Peyer's patch (tissue), 4 donors: ENCODE results near the gene GLB1L.
A peak's percentile ranks its signal among the peaks of the same experiment; 100 is the strongest.

Source experiments
- POLR2A ChIP-seq, 2 donors: fragments of 450-650 bp; IDR thresholded peaks; one replicate each; pipeline ENCODE4 v1.5.1; 2017; ENCODE audit warnings: antibody characterized with exemption in 2 of 2, mild to moderate bottlenecking in 2 of 2, moderate library complexity in 2 of 2
- TF ChIP-seq, protein P1 (sequence below), 6 experiments: fragments of 450-650 bp in 4 of 6; fragments of 200-600 bp in 2 of 6; sonication (generic) in 1 of 6; IDR thresholded peaks; one replicate each; pipeline ENCODE4 v1.5.1; 2017 to 2019; ENCODE audit warnings: antibody characterized with exemption in 6 of 6, mild to moderate bottlenecking in 3 of 6, moderate library complexity in 1 of 6

DNA sequence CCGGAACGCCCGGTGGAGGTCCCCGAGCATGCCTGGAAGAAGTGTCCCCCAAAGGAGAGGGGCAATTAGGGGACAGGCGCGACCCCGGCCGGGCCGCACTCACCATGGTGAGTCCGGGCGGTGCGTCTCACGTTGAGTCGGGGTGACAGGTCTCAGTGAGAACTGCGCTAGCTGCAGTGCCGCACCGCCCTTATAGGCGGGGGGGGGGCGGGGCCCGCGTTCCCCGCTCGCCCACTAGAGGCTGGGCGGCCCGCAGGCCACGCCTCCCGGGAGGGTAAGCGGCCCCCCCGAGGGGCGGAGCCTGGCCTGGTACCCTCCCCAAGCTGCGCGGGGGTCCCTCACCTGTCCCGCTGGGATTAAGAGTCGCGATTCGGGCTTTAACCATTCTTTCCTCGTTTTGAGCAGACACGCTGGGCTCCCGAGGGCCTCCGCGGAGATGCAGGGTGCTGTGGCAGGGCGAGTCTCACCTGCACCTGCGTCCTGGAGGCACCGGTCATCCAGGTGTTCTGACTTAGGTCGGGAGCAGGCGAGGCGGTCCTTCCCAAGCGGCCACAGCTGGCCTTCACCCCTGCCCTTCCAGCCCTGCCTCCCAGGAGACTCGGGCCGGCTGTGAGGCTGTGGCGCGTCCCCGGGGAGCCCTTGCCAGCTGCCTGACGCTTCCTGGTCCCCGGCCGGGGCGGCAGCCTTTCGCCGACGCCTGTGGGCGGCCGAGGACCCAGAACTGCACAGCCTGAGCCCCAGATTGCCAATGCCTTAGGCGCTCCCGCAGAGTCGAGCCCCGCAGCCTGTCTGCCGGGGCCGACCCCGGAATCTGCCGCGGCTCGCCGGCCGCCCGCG, 8.7 kb upstream of the GLB1L start, which contains the start of gene TUBA4A:
- TF ChIP-seq, protein P1, sequence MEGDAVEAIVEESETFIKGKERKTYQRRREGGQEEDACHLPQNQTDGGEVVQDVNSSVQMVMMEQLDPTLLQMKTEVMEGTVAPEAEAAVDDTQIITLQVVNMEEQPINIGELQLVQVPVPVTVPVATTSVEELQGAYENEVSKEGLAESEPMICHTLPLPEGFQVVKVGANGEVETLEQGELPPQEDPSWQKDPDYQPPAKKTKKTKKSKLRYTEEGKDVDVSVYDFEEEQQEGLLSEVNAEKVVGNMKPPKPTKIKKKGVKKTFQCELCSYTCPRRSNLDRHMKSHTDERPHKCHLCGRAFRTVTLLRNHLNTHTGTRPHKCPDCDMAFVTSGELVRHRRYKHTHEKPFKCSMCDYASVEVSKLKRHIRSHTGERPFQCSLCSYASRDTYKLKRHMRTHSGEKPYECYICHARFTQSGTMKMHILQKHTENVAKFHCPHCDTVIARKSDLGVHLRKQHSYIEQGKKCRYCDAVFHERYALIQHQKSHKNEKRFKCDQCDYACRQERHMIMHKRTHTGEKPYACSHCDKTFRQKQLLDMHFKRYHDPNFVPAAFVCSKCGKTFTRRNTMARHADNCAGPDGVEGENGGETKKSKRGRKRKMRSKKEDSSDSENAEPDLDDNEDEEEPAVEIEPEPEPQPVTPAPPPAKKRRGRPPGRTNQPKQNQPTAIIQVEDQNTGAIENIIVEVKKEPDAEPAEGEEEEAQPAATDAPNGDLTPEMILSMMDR (IDR thresholded peaks at IDR 0.05): peak in 3 of 6 experiments; percentile 38 to 42 (median 41)
- TF ChIP-seq POLR2A (IDR thresholded peaks at IDR 0.05): peak; percentile 99 to 100
